ENCODE data around the gene BRD3OS. TPM values are rescaled to one million over a fixed set of nuclear protein-coding genes. Genes with fewer than 3 reads are reported as not detected.

Gene BRD3OS
- total RNA-seq, 1 experiment from 2014 or later, result 16.2 TPM

- H3K36me3 Mint-ChIP-seq, result peaks cover 63% of the 10 kb centered on the region
- ATAC-seq (no peak), DNase-seq (ENCODE audit: low spot score) (no peak)
- TF ChIP-seq CREB1 (CRISPR knock-in tag; IDR thresholded peaks at IDR 0.05) (no peak), IRF2 (CRISPR knock-in tag; IDR thresholded peaks at IDR 0.05; ENCODE audit: borderline replicate concordance, low read depth) (no peak), STAT6 (CRISPR knock-in tag; conservative IDR thresholded peaks at IDR 0.05; ENCODE audit: low read depth) (no peak), IRF1 (CRISPR knock-in tag; IDR thresholded peaks at IDR 0.05) (no peak), ZBTB21 (CRISPR knock-in tag; IDR thresholded peaks at IDR 0.05; ENCODE audit: borderline replicate concordance) (no peak)
- CTCF ChIA-PET, result no interaction called here
- POLR2A ChIA-PET, result no interaction called here
- H3K9me3 Mint-ChIP-seq, result no peaks in the 10 kb centered on the region
- no peak overlapping the region for H3K4me3 Mint-ChIP-seq
- no peak overlapping the region for H3K27ac Mint-ChIP-seq
- no peaks in the 10 kb centered on the region for H3K4me1 Mint-ChIP-seq
- H3K27me3 Mint-ChIP-seq (ENCODE audit: low read depth), result no peaks in the 10 kb centered on the region
Observed at GRCh38 chr9:134037641-134038040, 12.4 kb downstream of the BRD3OS start.

GRCh38 chr9:134039386-134040175 lies 14.3 kb downstream of the BRD3OS start:
- Mint-ChIP-seq H3K27ac (no peak overlapping the region), H3K4me3 (no peak overlapping the region), H3K27me3 (ENCODE audit: low read depth) (no peaks in the 10 kb centered on the region), H3K36me3 (peaks cover 61% of the 10 kb centered on the region), H3K4me1 (no peaks in the 10 kb centered on the region), H3K9me3 (no peaks in the 10 kb centered on the region)
- TF ChIP-seq FOXK1 (CRISPR knock-in tag; IDR thresholded peaks at IDR 0.05), result no peak
- no peak for TF ChIP-seq HMGA2 (CRISPR knock-in tag; IDR thresholded peaks at IDR 0.05)
- CTCF ChIA-PET, result no interaction called here
- DNase-seq (ENCODE audit: low spot score), result no peak
- POLR2A ChIA-PET, result no interaction called here
- no peak for ATAC-seq

GRCh38 chr9:134040176-134040565 lies 14.9 kb downstream of the BRD3OS start:
- peaks cover 59% of the 10 kb centered on the region for H3K36me3 Mint-ChIP-seq
- POLR2A ChIA-PET, result no interaction called here
- CTCF ChIA-PET, result no interaction called here
- TF ChIP-seq JAZF1 (CRISPR knock-in tag; IDR thresholded peaks at IDR 0.05), result no peak
- TF ChIP-seq CREM (CRISPR knock-in tag; IDR thresholded peaks at IDR 0.05), result no peak
- no peak for TF ChIP-seq ZNF396 (CRISPR knock-in tag; IDR thresholded peaks at IDR 0.05; ENCODE audit: borderline replicate concordance)
- no peak for TF ChIP-seq CREB1 (CRISPR knock-in tag; IDR thresholded peaks at IDR 0.05)
- no peak for TF ChIP-seq TCF7 (CRISPR knock-in tag; IDR thresholded peaks at IDR 0.05; ENCODE audit: low read depth)
- no peak for TF ChIP-seq ZNF512 (CRISPR knock-in tag; IDR thresholded peaks at IDR 0.05; ENCODE audit: borderline replicate concordance)
- TF ChIP-seq SOX15 (CRISPR knock-in tag; IDR thresholded peaks at IDR 0.05), result no peak
- no peak for TF ChIP-seq AFF4 (CRISPR knock-in tag; IDR thresholded peaks at IDR 0.05; ENCODE audit: borderline replicate concordance)
- TF ChIP-seq ZNF232 (CRISPR knock-in tag; IDR thresholded peaks at IDR 0.05), result no peak
- TF ChIP-seq MAX (CRISPR knock-in tag; IDR thresholded peaks at IDR 0.05), result no peak
- no peaks in the 10 kb centered on the region for H3K9me3 Mint-ChIP-seq
- H3K4me3 Mint-ChIP-seq, result no peak overlapping the region
- no peak for ATAC-seq
- no peak for DNase-seq (ENCODE audit: low spot score)
- no peak overlapping the region for H3K27ac Mint-ChIP-seq
- no peaks in the 10 kb centered on the region for H3K4me1 Mint-ChIP-seq
- no peaks in the 10 kb centered on the region for H3K27me3 Mint-ChIP-seq (ENCODE audit: low read depth)

Measured in WTC11 (cell line).